ENCODE measurements around the gene FGD4. TPM values are rescaled to one million over a fixed set of nuclear protein-coding genes. Genes with fewer than 3 reads are reported as not detected.

FGD4 gene
- total RNA-seq, 1 donor from 2014 or later = 17.2 TPM

DNA sequence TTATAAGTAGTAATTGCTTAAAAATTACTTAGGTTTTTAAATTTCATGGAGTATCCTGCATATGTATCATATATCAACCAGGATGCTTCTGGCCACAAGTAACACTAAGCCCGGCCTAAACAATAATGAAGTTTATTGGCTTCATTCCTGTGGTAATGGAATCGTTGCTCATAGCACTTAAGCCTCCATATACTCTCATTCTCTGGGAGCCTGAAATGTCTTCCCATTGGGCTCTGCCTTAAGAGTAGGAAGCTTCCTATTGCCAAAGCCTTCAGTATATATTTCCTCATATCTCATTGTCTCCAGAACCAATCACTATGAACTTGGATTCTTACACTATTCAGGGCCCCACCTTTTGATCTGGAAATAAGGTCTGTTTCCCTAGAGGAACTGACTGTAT lies 195.9 kb downstream of the FGD4 start:
- no peak for TF ChIP-seq CTCF (IDR thresholded peaks at IDR 0.05; ENCODE audit: unreplicated experiment)
- no peak overlapping the region for H3K27ac Mint-ChIP-seq (ENCODE audit: unreplicated experiment)
- DNase-seq (ENCODE audit: low spot score) = no peak
- H3K27me3 Mint-ChIP-seq (ENCODE audit: unreplicated experiment) = no peaks in the 10 kb centered on the region
- peaks cover 7% of the 10 kb centered on the region for H3K36me3 Mint-ChIP-seq (ENCODE audit: low read depth, unreplicated experiment)
- no peak overlapping the region for H3K4me3 Mint-ChIP-seq (ENCODE audit: unreplicated experiment)
- H3K4me1 Mint-ChIP-seq (ENCODE audit: unreplicated experiment) = no peaks in the 10 kb centered on the region
- H3K9me3 Mint-ChIP-seq (ENCODE audit: unreplicated experiment) = no peaks in the 10 kb centered on the region

DNA sequence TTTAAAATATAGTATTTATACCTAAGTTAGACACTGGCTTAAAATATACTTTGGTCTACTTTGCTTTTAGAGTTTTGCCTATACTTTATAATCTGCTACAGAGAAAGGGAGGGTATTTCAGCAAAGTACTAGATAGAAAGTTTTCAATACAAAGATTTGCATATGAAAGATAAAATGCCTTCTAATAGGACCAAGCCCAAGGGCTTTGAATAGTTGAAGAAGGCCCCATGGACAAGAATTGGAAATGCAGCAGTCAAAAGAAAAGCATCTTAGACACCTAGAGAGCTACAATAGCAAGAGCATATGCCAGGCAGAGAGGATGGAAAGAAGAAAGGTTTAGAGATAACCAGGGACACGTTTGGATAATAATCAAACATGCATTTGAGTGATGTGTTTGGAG lies 196.7 kb downstream of the FGD4 start:
- no peaks in the 10 kb centered on the region for H3K9me3 Mint-ChIP-seq (ENCODE audit: unreplicated experiment)
- H3K36me3 Mint-ChIP-seq (ENCODE audit: low read depth, unreplicated experiment) = peaks cover 7% of the 10 kb centered on the region
- no peak for DNase-seq (ENCODE audit: low spot score)
- H3K27me3 Mint-ChIP-seq (ENCODE audit: unreplicated experiment) = no peaks in the 10 kb centered on the region
- H3K4me3 Mint-ChIP-seq (ENCODE audit: unreplicated experiment) = no peak overlapping the region
- TF ChIP-seq CTCF (IDR thresholded peaks at IDR 0.05; ENCODE audit: unreplicated experiment) = no peak
- no peaks in the 10 kb centered on the region for H3K4me1 Mint-ChIP-seq (ENCODE audit: unreplicated experiment)
- no peak overlapping the region for H3K27ac Mint-ChIP-seq (ENCODE audit: unreplicated experiment)

DNA sequence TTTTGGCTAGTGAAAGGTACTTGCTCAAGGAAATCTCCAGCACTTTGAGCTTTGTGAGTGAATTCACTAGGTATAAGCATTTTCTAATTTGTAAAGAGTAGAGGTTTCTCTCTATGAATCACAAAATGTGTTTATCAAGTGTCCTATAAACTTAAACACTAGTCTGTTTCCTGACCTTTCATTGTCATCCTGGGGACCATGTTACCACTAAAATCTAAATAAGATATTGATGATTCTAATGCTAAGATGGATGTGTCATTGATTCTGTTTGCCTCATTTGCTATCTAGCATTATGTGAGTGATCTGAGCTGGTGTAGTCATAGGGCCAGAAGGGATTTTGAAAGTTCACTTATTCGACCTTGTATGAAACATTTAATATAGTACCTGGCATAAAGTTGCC lies 199.3 kb downstream of the FGD4 start:
- Mint-ChIP-seq H3K4me1 (ENCODE audit: unreplicated experiment) (peaks cover 6% of the 10 kb centered on the region), H3K27ac (ENCODE audit: unreplicated experiment) (no peak overlapping the region), H3K9me3 (ENCODE audit: unreplicated experiment) (no peaks in the 10 kb centered on the region), H3K27me3 (ENCODE audit: unreplicated experiment) (no peaks in the 10 kb centered on the region), H3K36me3 (ENCODE audit: low read depth, unreplicated experiment) (peaks cover 3% of the 10 kb centered on the region), H3K4me3 (ENCODE audit: unreplicated experiment) (no peak overlapping the region)
- no peak for DNase-seq (ENCODE audit: low spot score)
- TF ChIP-seq CTCF (IDR thresholded peaks at IDR 0.05; ENCODE audit: unreplicated experiment) = no peak

- Mint-ChIP-seq H3K27ac (ENCODE audit: unreplicated experiment) (no peak overlapping the region), H3K9me3 (ENCODE audit: unreplicated experiment) (no peaks in the 10 kb centered on the region), H3K4me1 (ENCODE audit: unreplicated experiment) (peaks cover 6% of the 10 kb centered on the region), H3K27me3 (ENCODE audit: unreplicated experiment) (no peaks in the 10 kb centered on the region), H3K4me3 (ENCODE audit: unreplicated experiment) (no peak overlapping the region), H3K36me3 (ENCODE audit: low read depth, unreplicated experiment) (no peaks in the 10 kb centered on the region)
- TF ChIP-seq CTCF (IDR thresholded peaks at IDR 0.05; ENCODE audit: unreplicated experiment) = no peak
- no peak for DNase-seq (ENCODE audit: low spot score)
Observed at GRCh38 chr12:32600681-32601080, 201.3 kb downstream of the FGD4 start.

DNA sequence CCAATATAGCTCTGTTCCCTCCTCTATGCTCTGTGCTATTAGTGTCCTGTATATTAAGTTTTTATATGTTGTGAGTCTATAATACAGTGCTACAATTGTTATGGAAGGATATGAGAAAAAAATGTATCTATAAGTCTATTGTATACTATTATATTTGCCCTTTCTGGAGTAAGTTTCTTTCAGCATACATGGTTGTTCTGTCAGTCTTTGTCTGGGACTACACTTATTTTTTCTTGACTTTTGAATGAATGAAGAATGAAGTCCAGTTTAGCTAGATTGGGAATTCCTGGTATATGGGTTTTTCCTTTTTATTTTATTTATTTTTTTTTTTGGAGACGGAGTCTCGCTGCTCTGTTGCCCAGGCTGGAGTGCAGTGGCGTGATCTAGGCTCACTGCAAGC lies 203.7 kb downstream of the FGD4 start:
- DNase-seq (ENCODE audit: low spot score) = no peak
- no peaks in the 10 kb centered on the region for H3K36me3 Mint-ChIP-seq (ENCODE audit: low read depth, unreplicated experiment)

More for the DNA sequence above, 203.7 kb downstream of the FGD4 start:
- Mint-ChIP-seq H3K27me3 (ENCODE audit: unreplicated experiment) (no peaks in the 10 kb centered on the region), H3K4me1 (ENCODE audit: unreplicated experiment) (peaks cover 6% of the 10 kb centered on the region), H3K27ac (ENCODE audit: unreplicated experiment) (no peak overlapping the region), H3K9me3 (ENCODE audit: unreplicated experiment) (no peaks in the 10 kb centered on the region), H3K4me3 (ENCODE audit: unreplicated experiment) (no peak overlapping the region)
- TF ChIP-seq CTCF (IDR thresholded peaks at IDR 0.05; ENCODE audit: unreplicated experiment) = no peak
